NCI-H2171 (cell line): ENCODE data around the gene PRIMPOL.
"Not testable (repeated sequence)": the region's sequence is repeated elsewhere in the genome, so short reads cannot be mapped to it uniquely, and the experiment has no call there.

Experiments used
- DNase-seq: peaks from one replicate; lab custom pipeline; 2025; lab: John Stamatoyannopoulos, UW

The PRIMPOL gene

GRCh38 chr4:184636897-184637296 lies 12.6 kb upstream of the PRIMPOL start:
- DNase-seq, result no peak

DNA sequence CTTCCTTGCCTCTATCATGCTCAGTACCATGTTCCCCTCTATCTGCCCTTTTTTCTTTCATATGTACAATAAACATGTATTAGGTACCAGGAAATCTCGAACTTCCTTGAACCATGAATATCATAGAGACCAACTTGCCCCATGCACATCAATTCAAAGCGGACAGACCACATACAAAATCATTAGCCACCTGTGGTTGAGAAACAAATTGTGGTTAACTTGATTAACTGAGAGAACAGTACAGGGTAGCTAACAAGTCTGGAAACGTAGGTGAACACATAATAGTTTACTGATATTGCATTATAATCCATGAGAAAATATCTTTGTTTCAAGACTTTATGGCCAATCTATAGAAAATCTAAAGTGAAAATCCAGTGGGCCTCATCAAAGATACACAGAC lies 8.5 kb upstream of the PRIMPOL start:
- no peak for DNase-seq

DNA sequence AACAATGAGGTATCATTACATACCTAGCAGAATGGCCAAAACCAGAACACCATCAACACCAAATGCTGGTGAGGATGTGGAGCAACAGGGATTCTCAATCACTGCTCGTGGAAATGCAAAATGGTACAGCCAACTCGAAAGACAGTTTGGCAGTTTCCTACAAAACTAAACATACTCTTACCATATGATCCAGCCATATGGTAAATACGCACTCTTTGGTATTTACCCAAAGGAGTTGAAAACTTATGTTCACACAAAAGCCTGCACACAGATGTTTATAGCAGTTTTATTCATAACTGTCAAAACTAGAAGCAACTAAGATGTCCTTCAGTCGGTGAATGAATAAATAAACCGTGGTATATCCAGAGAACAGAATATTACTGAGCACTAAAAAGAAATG lies 8.1 kb upstream of the PRIMPOL start:
- DNase-seq, result no peak

- no peak for DNase-seq
Measured at GRCh38 chr4:184643731-184644130, 5.8 kb upstream of the PRIMPOL start.

DNA sequence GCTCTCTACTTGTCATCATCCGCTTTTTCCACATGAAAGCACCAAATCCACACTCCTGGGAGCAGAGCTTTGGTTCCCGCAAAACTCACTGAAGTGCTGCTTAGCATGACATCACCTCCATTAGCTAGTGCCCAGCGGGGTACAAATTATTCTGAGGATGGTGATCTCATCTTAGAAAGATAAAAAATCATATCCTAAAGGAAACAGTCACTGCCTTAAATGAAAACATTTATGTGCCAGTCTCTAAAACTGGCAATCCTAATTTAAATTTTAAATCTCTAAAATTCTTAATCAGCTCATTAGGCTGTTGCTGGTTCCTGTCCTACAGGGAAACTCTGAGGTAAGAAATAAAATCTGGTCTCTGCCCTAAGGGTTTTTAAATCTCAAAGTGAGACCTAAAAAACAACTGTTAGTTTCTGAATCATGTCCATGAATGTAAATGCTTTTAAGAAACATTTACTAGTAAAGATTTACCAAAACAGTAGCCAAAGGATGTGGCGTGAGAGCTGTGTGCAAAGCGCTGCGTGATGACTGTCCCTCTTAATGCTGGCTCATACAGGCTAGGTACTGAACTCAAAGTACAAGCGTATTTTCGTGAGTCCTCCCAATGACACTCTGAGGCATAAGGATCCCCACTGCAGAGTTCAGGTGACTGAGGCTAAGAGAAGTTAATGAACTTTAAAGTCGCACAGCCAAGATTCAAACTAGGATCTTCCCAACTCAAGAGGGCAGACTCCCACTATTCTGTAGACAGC lies 4.8 kb upstream of the PRIMPOL start:
- no peak for DNase-seq

GRCh38 chr4:184645904-184646610 lies 3.5 kb upstream of the PRIMPOL start:
- DNase-seq, result no peak

GRCh38 chr4:184647266-184648053 lies 2.1 kb upstream of the PRIMPOL start:
- no peak for DNase-seq

DNA sequence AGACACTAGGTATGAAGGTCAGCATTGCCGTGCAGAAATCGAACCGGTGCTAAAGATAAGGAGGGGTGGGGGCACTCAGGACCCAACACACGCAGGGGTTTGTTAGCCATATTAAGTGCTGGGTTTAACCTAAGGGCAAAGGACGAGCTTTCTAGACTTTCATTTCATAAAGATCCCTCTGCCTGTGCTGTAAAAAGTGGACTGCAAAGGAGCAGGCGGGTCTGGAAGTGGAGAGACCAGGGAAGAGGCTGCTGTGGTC lies 1.6 kb upstream of the PRIMPOL start:
- no peak for DNase-seq

- no peak for DNase-seq
Measured at GRCh38 chr4:184648313-184649025, 1.1 kb upstream of the PRIMPOL start.

GRCh38 chr4:184649971-184650855 lies 675 bp downstream of the PRIMPOL start:
- no peak for DNase-seq

DNA sequence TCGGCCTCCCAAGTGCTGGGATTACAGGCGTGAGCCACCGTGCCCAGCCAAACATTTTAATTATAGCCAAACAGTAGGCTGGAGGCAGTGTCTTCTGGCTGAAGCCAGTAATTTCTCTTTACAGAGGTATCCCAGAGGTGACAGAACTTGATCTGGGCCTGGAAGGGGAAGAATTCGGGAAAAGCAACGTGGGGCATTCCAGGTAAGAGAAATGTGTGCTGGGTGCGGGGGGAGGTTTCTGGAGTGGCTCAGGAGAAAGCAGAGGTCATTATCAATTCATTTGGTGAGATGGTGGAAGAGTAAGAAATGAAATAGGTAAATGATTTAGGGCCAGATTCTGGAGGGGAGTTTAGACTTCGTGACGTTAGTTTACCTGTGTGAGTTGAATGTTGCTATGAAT lies 2.4 kb downstream of the PRIMPOL start:
- no peak for DNase-seq

GRCh38 chr4:184652681-184653080 lies 3.1 kb downstream of the PRIMPOL start:
- not testable (repeated sequence) for DNase-seq

DNA sequence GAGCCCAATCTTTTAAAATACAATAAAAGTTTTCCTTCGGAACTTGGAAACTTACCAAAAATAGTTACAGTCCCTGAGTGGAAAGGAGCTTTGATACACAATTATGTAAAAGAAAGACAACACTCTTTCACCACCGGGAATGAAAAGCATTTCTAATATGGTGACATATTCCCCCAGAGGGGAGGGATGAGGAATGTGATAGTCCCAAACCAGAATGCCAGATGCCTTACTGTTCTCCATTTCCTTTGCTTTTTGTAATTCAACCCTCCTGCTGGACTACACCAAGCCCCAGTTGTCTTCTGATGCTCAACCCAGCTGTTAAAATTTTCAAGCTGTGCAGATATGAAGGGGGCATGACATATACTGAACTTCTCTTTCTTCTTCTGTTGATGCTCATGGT lies 4.1 kb downstream of the PRIMPOL start:
- peak; percentile 39 for DNase-seq

DNA sequence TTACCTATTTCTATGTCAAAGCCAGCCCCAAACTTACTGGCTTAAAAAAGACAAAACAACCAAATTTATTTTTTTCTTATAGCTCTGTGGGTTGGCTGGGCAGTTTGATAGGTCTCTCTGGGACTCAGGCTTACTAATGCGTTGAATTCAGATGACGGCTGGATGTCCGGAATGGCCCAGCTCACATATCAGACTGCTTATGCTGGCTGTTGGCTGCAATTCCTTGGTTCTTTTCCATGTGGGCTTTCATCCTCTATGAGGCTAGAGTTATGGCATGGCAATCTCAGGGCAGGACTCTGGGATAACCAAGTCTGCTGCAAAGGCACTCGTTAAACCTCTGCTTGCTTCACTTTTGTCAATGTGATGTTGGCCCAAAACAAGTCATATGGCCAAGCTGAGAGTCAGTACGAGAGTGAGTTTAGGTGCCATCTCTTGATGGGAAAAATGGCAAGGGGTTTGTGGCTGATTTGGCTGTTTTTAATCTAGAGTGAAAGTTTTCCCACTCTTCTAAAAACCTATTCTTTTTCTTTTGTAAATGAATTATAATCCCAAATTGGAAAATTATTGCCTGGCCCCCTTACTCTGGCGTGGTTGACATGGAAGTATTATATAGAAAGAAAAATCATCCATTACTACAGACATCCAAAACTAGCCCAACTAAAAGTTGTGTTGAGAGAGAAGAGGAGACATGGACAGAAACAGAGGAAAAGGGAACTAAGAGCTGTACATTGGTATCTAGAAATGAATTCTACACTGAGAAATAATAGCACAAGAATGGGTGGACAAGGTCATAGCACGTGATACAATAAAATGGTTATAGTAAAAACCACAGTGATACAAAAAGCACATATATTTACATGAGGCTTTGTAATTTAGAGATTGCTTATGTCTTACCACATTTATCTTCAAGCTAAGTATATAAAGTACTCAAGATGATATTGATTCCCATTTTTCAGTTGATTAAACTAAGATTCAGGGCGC lies 6.6 kb downstream of the PRIMPOL start:
- no peak for DNase-seq

DNA sequence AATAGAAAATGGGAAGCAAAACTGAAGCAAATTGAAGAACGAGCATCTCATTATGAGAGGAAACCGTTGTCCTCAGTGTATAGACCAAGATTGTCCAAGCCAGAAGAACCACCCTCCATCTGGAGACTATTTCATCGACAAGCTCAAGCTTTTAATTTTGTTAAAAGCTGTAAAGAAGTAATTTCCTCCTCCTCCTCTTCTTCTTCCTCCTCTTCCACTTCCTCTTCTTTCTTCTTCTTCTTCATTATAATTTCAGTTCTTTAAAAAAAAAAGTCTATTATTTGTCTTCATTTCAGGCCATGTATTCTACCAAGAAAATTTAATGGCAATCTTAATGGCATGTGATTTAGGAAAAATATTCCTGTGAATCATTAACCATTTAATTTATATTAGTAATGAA lies 7.6 kb downstream of the PRIMPOL start:
- no peak for DNase-seq

- not testable (repeated sequence) for DNase-seq
Measured at GRCh38 chr4:184657820-184658219, 8.3 kb downstream of the PRIMPOL start.

- no peak for DNase-seq
Measured at GRCh38 chr4:184660978-184661377, 11.4 kb downstream of the PRIMPOL start.

DNA sequence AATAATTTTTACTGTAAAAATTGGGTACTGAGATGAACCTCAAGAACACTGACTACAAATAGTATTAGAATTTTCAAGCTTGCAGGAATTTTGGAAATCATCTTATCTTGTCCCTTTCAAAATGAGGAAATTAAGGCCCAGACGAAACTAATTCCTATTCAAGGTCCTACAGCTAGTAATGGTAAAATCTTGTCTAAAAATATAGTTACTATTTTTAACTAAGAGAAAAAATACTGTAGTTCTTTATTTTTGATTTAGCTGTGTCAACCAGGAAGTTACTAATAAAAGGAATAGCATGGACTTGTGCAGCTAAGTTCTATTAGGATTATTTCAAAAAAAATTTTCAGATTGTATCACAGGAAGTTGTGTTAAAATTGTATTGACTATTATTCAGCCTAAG lies 12.7 kb downstream of the PRIMPOL start:
- DNase-seq, result no peak

GRCh38 chr4:184664445-184665210 lies 15.1 kb downstream of the PRIMPOL start:
- DNase-seq, result no peak
